Astrocyte (in vitro differentiated cells and primary cell): Measurements from ENCODE around the gene SSTR5.

Source experiments
- CTCF ChIP-seq: IDR thresholded peaks from 2 replicates; pipeline ENCODE4 v1.5.1; 2011; ENCODE audit warnings: low read depth, mild to moderate bottlenecking, inconsistent platforms, low read length, moderate library complexity; ENCODE audit not compliant: insufficient read depth
- EZH2 ChIP-seq: IDR thresholded peaks from 2 replicates; pipeline ENCODE4 v1.6.1; 2012; ENCODE audit warnings: mild to moderate bottlenecking, low read length, inconsistent platforms; ENCODE audit not compliant: insufficient read depth

- TF ChIP-seq CTCF (no peak), EZH2 (no peak)
These were observed 45.1 kb upstream of the SSTR5 start for GRCh38 chr16:1027501-1027815.
